Measurements from ENCODE around the gene RASGEF1C.

RASGEF1C gene

DNA sequence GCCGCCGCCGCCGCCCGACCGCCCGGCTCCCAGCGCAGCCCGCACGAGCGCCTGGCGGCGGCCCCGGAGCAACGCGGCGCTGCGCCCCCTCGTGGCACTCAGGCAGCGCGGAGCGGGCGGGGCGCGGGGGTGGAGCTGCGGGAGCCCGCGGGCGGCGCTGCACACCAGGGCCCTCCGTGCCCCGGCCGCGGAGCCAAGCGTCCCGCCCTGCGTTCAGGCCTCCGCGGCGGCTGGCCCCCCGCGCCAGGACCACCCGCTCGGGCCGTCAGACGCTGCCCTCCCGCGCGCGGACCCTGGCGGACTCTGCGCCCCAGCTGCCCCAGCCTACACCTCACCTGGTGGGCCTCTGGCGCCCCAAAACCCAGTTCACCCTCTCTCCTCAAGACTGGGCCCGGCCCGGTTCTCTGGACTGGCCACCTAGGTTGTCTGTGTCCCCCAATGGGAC, at the start of gene RASGEF1C:
Gene RASGEF1C (minus strand): TSS at position 75 of the 445 bp plus-strand sequence. CDS start 71,159 bp downstream, outside the sequence.
- H3K4me3 ChIP-seq (replicated peaks in 1 of 2; ENCODE audit: low read depth in 2 of 2, low read length in 2 of 2), result peak within 1 kb of the TSS; percentile 24 to 37
- TF ChIP-seq, protein P1, sequence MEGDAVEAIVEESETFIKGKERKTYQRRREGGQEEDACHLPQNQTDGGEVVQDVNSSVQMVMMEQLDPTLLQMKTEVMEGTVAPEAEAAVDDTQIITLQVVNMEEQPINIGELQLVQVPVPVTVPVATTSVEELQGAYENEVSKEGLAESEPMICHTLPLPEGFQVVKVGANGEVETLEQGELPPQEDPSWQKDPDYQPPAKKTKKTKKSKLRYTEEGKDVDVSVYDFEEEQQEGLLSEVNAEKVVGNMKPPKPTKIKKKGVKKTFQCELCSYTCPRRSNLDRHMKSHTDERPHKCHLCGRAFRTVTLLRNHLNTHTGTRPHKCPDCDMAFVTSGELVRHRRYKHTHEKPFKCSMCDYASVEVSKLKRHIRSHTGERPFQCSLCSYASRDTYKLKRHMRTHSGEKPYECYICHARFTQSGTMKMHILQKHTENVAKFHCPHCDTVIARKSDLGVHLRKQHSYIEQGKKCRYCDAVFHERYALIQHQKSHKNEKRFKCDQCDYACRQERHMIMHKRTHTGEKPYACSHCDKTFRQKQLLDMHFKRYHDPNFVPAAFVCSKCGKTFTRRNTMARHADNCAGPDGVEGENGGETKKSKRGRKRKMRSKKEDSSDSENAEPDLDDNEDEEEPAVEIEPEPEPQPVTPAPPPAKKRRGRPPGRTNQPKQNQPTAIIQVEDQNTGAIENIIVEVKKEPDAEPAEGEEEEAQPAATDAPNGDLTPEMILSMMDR (IDR thresholded peaks at IDR 0.05; ENCODE audit: low read depth, low read length), result no peak
- DNase-seq (ENCODE audit: low read depth in 2 of 2), result peak; percentile 57 to 70

DNA sequence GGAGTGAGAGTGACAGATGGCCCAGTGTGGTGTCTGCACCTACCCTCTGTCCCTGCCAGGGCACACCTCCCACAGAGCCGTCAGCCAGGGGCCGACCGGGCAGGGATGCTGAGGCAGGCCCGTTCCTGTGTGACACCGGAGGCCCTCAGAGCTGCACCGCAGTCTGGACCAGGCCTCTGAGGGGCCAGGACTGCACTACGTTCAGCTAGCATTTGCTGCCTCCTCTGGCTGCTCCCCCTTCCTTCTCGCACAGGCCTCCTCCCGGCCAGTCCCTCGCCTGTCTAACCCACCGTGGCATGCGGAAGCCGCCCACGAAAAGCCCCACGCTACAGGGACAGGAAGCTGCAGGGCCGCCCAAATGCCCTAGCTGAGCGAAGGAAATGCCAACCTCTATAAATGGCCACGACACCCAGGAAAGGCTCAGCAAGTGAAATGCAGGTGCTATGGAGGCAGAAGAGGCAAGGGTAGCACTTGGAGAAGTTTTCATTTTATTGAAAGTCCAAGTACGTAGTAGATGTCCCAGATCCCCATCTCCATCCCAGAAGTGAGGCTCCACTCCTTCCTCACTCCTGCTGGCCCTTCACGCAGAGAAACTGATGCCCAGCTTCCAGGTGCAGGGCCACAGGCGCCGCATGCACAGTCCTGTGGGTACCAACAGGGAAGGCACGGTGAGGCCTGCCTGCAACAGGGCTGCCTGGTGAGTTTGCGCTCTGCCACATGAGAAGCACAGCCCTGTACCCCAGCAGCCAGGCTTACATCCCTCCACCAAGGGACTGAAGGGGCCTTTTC, 44.2 kb upstream of the RASGEF1C start:
- H3K4me3 ChIP-seq (replicated peaks in 1 of 2; ENCODE audit: low read depth in 2 of 2, low read length in 2 of 2), result no peak overlapping the region
- no peak for DNase-seq (ENCODE audit: low read depth in 2 of 2)
- TF ChIP-seq, protein P1 (IDR thresholded peaks at IDR 0.05; ENCODE audit: low read depth, low read length), result no peak

DNA sequence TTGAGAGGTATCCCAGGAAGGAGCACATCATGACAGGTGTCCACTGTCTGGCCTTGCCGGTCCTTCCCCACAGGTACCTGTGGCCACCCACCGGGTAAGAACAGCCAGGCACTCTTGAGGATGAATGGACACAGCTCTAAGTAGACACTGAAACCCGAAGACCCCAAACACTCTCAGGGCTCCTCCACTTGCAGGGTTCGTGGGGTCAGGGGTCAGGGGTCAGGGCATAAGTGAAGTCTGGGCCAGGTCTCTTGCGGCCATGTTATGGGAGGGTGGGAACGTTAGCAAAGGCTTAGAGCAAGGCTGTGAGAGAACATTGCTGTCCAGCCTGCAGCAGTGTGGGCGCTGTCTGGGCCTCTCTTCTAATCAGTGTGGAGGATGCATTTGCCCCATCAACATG, 42.9 kb upstream of the RASGEF1C start:
- TF ChIP-seq, protein P1 (IDR thresholded peaks at IDR 0.05; ENCODE audit: low read depth, low read length), result no peak

DNA sequence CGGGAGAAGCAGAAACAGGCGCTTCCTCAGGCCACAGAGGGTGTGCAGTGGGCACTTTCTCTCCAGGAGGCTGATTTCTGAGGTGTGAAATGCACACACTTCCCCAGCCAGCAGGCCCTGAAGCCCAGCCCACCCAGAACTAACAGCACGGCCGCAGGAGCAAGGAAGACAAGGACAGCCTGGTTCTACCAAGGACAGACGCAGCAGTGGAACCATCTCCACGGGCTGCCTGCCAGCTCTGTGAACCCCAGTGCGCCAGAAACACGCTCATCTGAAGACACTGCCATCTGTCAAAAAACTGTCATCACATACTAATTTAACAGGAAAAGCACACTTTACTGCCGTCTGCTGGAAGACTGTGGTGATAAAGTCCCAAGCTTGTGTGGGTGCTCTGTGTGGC, 42.1 kb upstream of the RASGEF1C start:
- DNase-seq (ENCODE audit: low read depth in 2 of 2), result no peak
- TF ChIP-seq, protein P1 (IDR thresholded peaks at IDR 0.05; ENCODE audit: low read depth, low read length), result no peak
- H3K4me3 ChIP-seq (replicated peaks in 1 of 2; ENCODE audit: low read depth in 2 of 2, low read length in 2 of 2), result no peak overlapping the region

More for the DNA sequence above, 42.9 kb upstream of the RASGEF1C start:
- H3K4me3 ChIP-seq (replicated peaks in 1 of 2; ENCODE audit: low read depth in 2 of 2, low read length in 2 of 2), result no peak overlapping the region
- no peak for DNase-seq (ENCODE audit: low read depth in 2 of 2)

DNA sequence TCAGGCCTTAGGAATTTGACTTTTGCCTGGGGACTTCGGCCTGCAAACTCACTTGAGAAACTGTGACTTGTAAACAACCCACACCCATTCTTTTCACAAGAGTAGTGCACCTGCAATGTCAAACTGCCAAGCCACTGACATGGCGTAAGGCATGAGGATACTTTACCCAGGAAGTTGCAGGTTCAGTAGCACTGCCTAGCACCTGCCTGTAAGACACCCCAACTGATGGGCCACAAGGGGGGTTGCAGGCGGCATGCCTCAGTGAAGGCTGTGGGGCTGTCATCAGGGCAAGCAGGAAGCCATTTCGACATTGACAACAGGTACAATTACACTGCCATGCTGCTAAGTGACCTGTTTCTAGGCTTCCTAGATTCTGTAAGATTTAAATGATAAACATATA, 41.3 kb upstream of the RASGEF1C start:
- TF ChIP-seq, protein P1 (IDR thresholded peaks at IDR 0.05; ENCODE audit: low read depth, low read length), result no peak
- no peak for DNase-seq (ENCODE audit: low read depth in 2 of 2)
- no peak overlapping the region for H3K4me3 ChIP-seq (replicated peaks in 1 of 2; ENCODE audit: low read depth in 2 of 2, low read length in 2 of 2)

DNA sequence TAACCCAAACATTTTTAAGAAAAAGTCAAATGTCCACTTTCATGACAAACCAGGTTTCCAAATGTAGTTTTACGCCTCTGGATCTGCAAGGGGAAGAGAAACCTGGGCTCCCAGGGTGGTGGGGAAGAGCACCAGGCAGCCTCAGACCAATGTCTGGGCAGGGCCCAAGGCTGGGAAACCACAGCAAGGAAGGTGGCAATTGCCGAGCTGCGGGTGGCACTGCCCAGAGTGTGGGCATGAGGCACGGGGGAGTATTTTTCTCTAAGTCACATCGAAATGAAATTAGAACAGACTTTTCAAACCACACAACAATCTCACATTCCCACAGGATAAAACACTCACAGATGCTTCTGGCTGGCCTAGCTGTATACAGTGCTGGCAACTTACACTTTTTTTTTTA, 32.6 kb upstream of the RASGEF1C start:
- H3K4me3 ChIP-seq (replicated peaks in 1 of 2; ENCODE audit: low read depth in 2 of 2, low read length in 2 of 2), result no peak overlapping the region
- DNase-seq (ENCODE audit: low read depth in 2 of 2), result no peak
- TF ChIP-seq, protein P1 (IDR thresholded peaks at IDR 0.05; ENCODE audit: low read depth, low read length), result no peak

Data from cardiac fibroblast (primary cell).